Measurements from ENCODE around the gene TBCE.

DNA sequence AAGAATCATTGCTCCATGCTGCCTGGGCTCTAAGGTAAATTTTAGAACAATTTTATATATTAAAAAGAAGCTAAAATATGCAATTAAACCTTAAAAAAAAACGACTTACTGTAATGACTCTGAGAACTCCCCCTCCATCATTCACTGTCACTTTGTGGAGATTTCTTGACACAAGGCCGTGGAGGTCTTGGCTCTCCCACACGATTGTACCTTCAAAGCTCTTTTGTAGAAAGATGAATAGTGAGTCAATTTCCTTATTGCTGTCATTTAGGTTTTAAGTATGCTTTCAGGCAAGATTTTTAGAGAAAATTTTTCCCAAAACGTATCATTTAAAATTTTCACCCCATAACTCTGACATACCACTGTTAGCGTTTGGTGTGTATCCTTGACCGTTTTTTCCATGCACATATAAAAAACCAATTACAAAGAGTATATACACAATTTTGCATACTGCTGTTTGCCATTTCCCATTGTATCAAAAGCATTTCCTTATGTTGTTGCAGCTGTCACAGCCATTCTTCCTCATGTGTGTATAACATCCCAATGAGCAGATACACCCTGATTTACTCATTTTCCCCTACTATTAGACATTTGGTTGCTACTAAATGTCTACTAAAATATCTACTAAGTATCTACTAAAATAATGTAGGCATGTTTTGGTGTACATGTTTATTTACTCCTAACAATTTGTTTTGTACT lies 103.7 kb downstream of the TBCE start:
- TF ChIP-seq, protein P1, sequence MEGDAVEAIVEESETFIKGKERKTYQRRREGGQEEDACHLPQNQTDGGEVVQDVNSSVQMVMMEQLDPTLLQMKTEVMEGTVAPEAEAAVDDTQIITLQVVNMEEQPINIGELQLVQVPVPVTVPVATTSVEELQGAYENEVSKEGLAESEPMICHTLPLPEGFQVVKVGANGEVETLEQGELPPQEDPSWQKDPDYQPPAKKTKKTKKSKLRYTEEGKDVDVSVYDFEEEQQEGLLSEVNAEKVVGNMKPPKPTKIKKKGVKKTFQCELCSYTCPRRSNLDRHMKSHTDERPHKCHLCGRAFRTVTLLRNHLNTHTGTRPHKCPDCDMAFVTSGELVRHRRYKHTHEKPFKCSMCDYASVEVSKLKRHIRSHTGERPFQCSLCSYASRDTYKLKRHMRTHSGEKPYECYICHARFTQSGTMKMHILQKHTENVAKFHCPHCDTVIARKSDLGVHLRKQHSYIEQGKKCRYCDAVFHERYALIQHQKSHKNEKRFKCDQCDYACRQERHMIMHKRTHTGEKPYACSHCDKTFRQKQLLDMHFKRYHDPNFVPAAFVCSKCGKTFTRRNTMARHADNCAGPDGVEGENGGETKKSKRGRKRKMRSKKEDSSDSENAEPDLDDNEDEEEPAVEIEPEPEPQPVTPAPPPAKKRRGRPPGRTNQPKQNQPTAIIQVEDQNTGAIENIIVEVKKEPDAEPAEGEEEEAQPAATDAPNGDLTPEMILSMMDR (IDR thresholded peaks at IDR 0.05), result no peak
- TF ChIP-seq POLR2A (IDR thresholded peaks at IDR 0.05), result no peak

Data from Peyer's patch (tissue), 4 donors.